C1 segment of cervical spinal cord (tissue), 14 donors: ENCODE data around the gene TNS1.

Experiments
- DNase-seq, 14 donors: peaks; one replicate each; lab custom pipeline; 2025; lab: John Stamatoyannopoulos, UW

TNS1 gene

DNA sequence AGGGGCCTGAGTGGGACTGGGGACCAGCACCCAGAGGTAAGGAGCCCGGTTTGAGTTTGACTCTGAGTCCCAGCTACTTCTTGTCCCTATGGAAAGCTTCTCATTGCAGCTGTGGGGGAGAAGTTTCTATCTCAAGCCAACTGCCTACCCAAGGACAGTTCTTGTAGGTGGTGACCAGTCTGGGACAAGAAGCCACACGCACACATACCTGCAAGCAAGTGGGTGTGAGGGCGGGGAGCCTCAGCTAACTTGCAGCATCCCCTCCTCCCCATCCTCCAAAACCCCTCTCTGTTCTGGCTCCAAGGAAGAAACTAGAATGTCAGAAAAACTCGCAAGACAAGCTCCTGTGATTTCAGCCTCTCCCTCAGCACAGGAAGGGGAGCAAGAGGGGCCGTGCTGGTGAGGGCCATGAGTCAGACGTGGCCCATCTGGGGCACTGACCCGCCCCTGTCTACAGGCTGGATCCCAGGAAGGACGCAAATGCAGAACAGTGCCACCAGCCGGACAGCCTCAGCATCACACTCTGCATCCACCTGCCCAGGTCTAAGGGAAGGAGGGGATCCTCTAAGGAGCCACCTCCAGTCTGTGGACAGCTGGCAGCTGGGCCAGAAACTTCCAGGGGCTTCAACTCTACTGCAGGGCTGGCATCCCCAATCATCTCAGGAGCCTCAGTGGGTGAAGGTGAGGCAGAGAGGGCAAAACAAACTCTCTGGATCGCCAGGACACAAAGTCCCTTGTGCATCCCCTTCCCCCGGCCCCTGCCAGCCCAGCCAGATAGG lies 103.4 kb downstream of the TNS1 start:
- DNase-seq, result peak in 2 of 14 donors; percentile 31 to 66

DNA sequence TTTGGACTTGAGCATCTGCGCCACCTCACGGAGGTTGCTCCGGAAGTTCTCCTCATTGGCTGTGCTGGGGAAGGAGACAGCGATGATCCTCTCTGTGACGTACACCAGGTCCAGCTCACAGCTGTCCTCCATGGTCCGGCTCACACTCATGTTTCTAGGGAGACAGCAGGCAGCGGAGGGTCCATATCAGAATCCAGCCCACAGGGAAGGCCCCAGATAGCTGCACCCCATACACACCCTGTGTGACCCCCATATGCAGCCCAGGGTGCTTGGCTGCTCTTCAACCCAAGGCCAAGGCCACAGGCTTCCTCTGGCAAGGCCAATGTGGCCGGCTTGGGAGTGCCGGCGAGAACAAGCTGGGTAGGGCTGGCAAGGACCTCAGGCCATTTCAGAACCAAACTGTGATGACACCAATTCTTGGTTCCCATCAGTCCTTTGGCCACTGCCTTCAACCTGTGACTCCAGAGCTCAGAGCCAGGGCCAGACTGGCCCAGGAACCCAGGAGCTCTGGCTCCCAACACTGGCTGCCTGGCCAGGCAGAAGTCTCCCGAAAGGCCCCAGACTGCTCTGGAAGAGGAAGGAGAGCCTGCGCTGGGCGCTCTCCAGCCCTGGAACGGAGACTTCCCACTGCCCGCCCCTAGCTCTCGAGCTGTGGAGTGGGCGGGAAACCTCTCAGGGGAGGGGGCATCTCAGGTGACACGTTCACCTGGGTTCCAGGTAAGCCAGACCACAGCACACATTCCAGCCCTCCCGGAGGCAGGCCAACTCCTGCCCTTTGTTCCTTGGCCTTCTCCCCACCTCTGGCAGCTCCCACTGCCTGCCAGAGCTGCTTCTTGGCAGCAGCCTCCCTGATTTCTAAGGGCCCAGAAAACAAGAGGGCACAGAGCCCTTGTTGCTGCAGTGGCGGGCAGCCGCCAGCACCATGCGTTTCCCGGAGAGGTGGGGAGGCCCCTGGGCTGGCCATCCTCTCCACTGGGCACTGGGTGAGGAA lies 104.7 kb downstream of the TNS1 start:
- peak in 10 of 14 donors; percentile 22 to 87 (median 72) for DNase-seq

DNA sequence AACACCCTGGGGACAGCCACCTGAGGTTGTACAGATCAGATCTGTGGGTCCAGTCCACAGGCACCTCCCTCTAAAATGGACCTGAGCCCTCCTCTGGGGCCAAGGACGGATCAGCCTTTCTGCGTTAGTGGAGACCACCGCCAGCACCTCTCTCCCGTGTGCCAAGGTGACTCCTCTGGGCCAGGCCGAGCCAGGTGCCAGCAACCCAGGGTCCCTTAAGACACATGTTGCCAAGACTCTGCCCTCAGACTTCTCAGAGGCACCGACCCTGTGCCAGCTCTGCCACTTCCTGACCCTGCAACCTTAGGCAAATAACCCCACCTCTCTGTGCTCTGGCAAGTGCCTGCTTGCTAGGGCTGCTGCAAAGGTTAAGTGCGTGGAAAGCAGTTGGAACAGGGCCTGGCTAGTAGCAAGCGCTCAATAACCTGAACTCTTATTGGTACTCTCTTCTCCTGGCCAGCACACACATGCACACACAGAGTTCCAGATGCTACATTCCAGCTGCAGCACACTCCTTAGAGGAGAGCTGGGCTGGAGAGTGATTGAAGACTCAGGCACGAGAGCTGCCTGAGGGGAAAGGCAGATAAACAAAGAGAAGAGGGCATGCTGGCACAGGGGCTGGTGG lies 105.6 kb downstream of the TNS1 start:
- no peak for DNase-seq

DNA sequence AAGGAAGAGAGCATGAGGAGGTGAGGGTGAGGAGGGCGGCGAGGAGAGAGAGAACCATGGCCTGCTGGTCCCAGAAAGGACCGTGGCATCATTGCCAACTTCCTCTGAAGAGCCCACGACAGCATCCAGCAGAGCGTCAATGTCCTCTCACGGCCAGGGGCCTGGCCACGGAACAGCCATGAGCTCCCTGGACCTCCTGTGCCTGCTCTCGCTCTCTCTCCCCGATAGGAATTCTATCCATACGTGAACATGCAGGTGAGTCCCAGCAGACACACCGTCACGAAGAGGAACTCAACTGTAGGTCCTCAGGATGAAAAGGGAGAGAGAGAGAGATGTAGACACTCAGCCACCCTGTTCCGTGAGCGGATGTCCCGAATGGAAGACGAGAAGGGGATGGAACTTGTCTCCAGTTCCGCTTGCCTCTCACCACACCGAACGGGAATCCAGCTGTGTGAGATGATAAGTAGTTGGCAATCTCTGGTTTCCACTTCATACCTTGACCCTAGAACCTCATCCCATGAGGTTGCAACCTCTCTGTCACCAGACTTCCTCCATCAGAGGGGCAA lies 107.6 kb downstream of the TNS1 start:
- DNase-seq, result no peak

DNA sequence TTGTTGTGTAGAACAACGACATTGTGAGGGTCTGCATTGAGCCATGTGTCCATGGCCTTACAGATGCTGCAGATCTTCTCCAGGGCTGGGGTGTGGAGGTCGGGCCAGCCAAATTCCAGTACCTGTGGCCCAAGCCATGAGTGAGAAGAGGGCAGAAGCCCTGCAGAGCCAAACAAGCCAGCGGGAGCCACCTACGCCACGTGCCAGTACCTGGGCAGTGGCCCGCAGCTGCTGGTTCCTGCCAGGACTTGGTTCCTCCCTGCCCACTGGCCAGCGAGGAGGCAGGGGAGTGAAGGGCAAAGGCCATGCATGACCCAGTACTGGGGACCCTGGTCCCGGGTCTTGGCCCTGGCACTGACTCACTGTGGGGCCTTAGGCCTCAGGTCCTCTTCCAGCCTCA lies 109.4 kb downstream of the TNS1 start:
- no peak for DNase-seq

DNA sequence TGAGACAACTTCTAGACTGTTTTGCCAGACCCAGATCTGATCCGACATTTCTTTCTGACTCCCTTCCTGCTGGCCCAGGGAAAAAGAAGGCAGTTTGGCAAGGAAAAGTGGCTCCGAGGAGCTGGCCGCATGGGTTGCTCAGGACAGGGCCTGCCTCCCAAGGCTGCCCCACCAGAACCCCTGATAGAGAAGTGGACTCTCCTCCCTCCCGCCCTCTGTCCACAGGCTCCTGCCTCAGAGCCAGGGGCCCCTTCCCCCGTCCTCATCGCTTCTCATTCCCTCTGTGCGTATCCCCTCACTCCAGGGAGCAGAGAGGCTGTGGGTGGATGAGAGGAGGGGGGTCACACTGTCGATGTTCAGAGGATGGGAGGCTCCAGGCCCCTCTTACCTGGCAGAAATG lies 110.2 kb downstream of the TNS1 start:
- DNase-seq, result no peak

DNA sequence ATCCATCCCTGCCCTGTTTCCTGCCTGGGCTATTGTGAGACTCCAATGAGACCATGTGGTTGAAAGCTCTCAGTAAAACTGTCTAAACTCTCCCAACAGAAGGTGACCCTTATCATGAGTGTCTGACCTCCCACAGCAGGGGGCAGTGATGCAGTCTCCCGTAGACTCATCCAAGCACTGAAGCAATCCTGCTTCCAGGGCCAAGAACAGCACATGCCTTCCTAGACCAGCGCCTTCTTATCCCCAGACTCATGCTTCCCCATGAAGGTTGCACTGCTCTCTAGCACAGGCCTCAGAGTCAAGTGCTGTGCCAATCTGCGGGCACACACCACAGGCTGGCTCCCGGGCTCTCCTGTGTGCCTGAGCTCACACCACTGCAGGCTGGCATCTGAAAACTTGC lies 112.3 kb downstream of the TNS1 start:
- DNase-seq, result peak in 4 of 14 donors; percentile 8 to 56 (median 22)

DNA sequence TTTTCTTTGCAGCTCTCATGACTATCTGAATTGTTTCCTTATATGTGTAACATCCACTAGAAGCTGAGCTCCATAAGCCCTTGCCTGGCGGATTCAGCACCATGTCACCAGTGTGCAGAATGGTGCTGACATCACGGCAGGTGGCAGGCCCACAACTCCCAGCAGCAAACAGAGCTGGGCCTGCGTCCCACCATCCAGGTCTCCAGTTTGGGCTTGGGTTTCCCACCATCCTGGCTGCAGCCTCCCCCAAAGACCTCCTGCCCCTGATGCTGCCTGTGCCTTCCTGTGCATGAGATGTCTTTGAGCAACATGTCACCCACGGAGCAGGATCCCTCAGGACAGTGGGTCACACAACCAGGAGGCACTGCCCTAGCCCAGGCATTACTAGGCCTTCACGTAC lies 113.1 kb downstream of the TNS1 start:
- no peak for DNase-seq

DNA sequence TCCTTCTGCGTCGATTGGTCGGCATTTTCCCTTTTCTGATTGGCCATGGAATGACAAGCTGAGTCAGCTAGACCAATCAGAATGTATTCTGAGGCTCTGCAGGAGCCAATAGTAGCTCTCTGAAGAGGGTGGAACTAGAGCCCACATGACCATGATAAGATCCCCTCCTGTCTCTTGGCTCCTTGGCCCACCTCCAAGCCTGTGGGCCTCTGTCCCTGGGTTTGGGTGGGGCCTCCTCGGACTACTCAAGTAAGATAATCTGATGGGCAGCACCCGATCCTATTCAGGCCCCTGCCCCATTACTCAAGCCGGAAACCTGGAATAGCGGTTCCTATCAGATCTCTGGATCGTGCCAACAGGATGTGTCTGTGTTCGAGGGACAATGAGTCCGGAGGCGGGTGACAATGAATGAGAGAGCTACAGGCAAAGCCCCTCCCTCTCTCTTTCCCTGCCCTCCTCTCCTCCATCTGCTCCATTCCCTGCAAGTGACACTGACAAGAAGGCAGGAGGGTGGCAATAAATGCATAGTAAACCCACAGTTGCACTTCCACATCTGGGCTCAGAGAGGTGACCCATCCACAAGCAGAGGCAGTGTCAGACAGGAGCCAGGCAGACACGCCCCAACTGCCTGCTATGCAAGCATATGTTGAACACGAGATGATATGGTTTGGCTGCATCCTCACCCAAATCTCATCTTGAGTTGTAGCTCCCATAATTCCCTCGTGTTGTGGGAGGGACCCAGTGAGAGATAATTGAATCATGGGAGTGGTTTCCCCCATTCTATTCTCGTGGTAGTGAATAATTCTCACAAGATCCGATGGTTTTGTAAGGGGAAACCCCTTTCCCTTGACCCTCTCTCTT lies 114.7 kb downstream of the TNS1 start:
- no peak for DNase-seq

DNA sequence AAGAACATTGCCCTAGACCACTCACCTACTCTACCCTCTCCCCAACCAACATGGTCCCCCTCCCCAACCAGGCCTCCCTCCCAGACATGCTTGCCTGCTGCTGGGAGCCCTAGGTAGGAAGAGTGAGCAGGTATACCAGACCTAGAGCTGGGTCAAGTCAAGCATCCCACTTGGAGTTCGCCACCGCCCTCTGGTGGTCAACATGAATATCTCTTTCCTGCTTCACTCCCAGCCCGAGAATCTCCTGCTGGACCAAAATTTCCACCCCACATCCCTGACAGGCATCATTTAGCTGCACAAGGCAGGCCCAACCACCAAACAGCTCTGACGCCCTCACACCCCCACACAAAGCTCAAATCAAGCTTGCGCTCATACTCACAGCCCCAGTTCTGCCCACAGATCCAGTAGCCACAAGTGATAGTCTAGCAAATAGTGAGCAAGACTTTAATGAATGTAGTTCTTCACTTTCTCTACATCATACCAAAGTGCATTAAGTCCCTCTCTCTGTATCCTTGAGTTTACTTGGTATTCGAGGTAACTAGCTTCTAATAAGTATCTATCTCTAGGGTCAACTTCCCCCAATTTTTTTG lies 116.0 kb downstream of the TNS1 start:
- peak in 9 of 14 donors; percentile 17 to 69 (median 44) for DNase-seq

DNA sequence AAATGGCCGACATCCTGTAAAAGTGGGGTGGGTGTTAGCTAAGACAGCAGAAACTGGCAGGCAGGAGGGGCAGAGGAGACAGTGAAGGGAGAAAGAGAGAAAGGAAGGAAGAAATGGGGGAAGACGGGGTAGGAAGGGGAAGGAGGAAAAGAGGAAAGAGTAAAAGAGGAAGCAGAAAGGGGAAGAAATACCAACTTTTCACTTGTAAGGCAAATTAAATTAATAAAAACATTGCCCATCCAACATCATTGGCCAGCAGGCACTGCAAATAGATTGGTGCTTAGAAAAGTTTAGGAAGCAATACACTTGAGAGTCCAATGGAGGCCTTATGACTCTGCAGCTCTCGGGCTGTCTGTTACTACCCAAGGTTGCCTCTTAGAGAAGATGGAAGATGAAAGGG lies 116.7 kb downstream of the TNS1 start:
- DNase-seq, result no peak

DNA sequence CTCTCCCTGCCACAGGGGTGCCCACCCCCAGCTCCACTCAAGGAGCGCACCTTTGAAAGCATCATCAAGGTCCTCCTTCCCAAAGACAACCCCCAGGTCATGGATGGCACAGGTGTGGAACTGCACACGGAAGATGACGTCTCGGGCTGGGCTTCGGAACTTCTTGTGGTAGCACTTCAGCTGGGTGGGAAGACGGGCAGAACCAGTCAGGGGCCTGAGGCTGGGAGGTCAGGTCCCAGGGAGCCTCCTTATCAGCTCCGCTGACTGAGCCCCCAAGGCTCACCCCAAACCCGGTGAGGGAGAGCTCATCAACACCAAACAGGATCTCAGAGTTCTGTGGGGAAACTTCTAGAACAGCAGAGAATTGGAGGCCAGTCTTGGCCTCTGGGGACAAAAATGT lies 117.8 kb downstream of the TNS1 start:
- no peak for DNase-seq

DNA sequence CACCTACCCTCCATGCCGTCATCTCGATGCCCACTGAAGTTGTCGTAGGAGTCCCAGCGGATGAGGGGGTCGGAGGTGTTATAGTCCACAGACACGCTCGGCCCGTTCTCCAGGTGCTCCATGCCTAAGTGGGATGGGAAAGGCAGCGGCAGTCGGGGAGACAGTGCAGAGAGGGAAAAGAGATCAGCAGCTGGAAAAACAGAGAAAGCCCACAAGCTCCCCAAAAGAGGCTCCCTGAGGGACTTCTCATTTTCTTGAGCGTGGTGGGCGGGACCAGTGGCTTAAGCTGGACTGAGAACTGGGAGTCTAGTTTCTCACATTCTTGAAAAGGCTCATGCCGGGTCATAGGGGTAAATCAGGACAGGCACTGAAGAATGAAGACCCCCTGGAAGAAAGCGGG lies 121.9 kb downstream of the TNS1 start:
- DNase-seq, result no peak

DNA sequence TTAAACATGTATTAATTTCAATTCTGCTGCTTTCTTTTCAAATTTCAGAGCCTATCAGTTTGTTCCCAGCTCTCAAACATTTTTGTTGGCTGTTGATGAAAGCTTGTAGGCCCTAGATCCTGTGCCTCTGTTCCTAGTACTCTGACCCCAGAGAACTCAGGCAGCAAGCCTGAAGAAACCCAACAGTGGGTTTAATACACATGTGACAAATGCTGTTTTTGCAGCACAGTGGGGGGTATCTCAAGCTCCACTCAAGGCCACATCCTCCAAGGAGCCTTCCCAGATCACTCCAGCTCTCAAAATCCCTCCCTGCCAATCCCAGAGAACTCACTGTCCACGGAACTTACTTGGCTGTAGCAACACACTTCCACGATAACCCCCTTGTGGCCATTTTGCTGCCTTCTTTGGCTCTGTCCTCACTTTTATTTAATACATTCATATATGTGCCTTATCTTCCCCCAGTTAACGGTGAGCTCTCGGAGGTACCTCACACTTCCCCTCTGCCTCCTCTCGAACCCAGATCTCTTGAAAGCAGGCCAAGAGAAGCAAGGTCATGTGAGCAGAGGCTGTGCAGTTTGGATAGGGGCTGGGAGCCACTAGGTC lies 122.4 kb downstream of the TNS1 start:
- DNase-seq, result no peak

DNA sequence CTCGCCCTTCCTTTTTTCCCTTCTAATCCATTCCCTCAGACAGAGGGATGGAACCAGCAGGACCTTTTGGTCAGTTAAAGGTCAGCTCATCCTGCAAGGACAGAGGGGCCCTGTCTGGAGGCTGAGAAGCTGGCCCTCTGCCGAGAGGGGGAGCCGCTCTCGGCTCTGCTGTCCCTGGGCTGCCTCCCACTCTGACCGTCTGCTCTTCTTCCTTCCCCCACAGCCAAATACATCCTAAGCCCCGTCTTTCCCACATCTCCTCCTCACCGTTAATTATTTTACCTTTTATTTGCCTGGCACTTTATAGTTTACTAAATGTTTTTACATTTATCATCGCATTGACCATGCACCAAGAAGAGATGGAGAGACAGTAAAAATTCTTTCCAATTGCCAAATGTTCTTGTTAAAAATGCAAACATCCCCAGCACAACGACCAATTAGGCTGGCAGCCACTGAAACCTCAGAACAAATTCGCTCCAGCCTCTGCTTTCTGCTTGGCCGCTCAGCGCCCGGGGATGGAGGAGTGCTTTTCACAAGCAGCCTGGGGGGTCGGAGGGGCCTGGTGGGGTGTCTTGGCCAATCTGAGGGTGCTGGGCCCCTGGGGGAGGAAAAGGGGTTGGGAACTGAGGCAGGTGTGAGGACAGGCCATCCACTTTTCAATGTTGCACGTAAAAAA lies 123.7 kb downstream of the TNS1 start:
- DNase-seq, result no peak

DNA sequence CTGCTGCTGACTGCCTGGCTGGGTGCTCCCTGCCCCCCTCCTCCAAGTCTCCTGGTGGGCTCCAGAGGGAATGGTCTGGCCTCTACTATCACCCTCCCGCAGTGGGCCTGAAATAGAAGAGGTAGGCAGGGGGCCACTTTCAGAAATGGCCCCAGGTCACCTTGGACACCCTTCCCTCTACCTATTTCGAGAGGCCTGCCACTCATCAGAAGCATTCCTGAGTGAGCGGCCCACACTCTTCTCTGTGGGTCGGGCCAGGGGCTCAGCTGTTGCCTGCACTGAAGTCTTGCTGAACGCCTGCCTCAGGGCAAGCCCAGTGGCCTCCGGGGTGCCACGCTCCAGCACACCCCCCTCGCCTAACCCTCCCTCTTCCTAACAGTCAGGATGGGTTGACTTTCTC lies 124.9 kb downstream of the TNS1 start:
- DNase-seq, result no peak

DNA sequence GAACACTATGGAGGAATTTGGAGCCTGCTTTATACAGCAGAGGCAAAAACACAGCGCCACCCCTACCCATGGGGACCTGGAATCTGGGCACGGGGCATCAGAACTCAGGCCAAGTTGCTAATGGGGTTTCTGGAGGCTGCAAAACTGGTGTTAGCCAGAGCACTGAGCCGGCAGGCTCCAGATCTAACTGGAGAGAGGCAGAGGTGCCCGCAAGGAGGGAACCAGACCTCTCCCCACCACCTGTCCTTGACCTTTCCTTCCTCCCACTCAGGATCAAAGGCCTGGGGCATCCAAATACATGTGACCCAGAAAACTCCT lies 126.6 kb downstream of the TNS1 start:
- DNase-seq, result peak in 2 of 14 donors; percentile 19 to 30

DNA sequence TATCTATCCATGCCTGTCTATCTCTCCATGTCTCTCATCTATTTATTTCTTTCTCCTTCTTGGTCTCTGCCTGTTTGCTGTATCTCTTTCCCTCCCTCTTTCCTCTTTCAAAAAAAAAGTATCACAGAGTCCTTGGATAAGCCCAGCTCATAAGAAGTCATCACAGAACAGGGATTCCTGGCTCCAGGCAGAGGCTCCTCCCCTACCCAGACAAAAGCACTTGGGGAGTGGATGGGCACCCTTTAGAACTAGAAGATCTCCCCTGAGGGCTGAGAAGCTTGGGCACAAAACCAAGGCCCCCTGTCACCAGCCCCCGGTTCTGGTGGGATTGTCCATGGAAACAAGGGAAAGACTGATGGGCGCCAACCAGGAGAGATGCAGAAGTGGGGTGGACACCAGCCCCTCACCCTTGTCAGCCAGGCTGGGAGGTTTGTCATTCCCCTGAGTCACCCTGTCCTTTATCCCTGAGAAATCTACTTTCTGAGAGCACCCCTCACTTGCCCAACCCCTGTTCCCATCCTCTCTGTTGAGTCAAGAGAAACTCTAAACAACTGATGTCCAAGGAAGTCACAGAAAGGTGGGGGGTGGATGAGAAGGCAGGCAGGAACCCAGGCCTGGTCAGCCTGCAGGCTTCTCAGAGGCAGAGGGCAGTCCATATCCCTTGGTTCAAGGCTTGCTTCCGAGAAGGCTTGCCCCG lies 127.1 kb downstream of the TNS1 start:
- peak in 1 of 14 donors; percentile 60 for DNase-seq

DNA sequence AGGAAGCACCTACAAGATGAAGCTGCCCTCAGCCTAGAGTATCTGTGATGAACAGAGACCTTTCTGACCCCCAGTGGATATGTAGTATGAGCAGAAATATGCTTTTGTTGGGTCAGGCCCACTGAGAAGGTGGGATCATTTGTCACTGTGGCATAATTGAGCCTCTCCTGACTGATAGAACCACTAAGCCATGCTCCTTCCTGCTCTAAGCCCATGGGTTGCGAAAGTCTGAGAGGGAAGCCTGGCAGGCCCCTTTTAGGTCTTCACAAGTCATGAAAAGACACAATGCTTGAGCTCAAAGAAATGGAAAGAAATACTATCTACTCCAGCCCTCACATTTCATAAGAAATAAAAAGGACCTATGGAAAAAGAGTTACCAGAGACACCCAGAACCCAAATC lies 127.7 kb downstream of the TNS1 start:
- no peak for DNase-seq
